Neural progenitor cell (in vitro differentiated cells): ENCODE data around the gene KLRG1. TPM values are rescaled to one million over a fixed set of nuclear protein-coding genes. Genes with fewer than 3 reads are reported as not detected.

ENCODE experiments used
- DNase-seq: peaks from one replicate; pipeline ENCODE4 v3.0.0-alpha.2; 2016; ENCODE audit warnings: low spot score
- H2AFZ ChIP-seq: fragments of 200-600 bp; sonication (generic); replicated peaks from 2 replicates; pipeline ENCODE4 v1.6.1; 2016; ENCODE audit warnings: antibody characterized with exemption
- H3F3A ChIP-seq: fragments of 200-600 bp; sonication (generic); 2 replicates; pipeline ENCODE4 v1.6.1; 2016; ENCODE audit warnings: antibody characterized with exemption, low read depth
- H3K27ac ChIP-seq: fragments of 200-600 bp; sonication (generic); 2 replicates; pipeline ENCODE4 v1.5.1; 2016; ENCODE audit warnings: mild to moderate bottlenecking
- H3K27me3 ChIP-seq: fragments of 200-600 bp; sonication (generic); 2 replicates; pipeline ENCODE4 v1.6.1; 2016; ENCODE audit warnings: mild to moderate bottlenecking, moderate library complexity
- H3K36me3 ChIP-seq: fragments of 200-600 bp; sonication (generic); 2 replicates; pipeline ENCODE4 v1.5.1; 2016
- H3K4me1 ChIP-seq: fragments of 200-600 bp; sonication (generic); 2 replicates; pipeline ENCODE4 v1.6.1; 2016; ENCODE audit warnings: mixed run types
- H3K4me2 ChIP-seq: fragments of 200-600 bp; sonication (generic); 2 replicates; pipeline ENCODE4 v1.6.1; 2016
- H3K4me3 ChIP-seq: fragments of 200-600 bp; sonication (generic); 2 replicates; pipeline ENCODE4 v1.5.1; 2016
- H3K79me2 ChIP-seq: fragments of 200-600 bp; sonication (generic); 2 replicates; pipeline ENCODE4 v1.6.1; 2016; ENCODE audit warnings: low read depth
- H3K9ac ChIP-seq: fragments of 200-600 bp; sonication (generic); 2 replicates; pipeline ENCODE4 v1.6.1; 2016
- H3K9me3 ChIP-seq: fragments of 200-600 bp; sonication (generic); 2 replicates; pipeline ENCODE4 v1.5.1; 2016; ENCODE audit warnings: low read depth
- H4K20me1 ChIP-seq: fragments of 200-600 bp; sonication (generic); 2 replicates; pipeline ENCODE4 v1.6.1; 2016; ENCODE audit warnings: low read depth
- H3K27ac Mint-ChIP-seq: 3 replicates; pipeline ENCODE4 v1.8.0; 2021; ENCODE audit warnings: mixed read lengths
- H3K27me3 Mint-ChIP-seq: 2 replicates; pipeline ENCODE4 v1.8.0; 2022; ENCODE audit warnings: low read depth, mild to moderate bottlenecking, inconsistent platforms, moderate library complexity, mixed read lengths; ENCODE audit not compliant: insufficient read depth
- H3K36me3 Mint-ChIP-seq: 3 replicates; pipeline ENCODE4 v1.8.0; 2021; ENCODE audit warnings: mixed read lengths
- H3K4me1 Mint-ChIP-seq: 3 replicates; pipeline ENCODE4 v1.8.0; 2021; ENCODE audit warnings: mixed read lengths
- H3K4me3 Mint-ChIP-seq: 3 replicates; pipeline ENCODE4 v1.8.0; 2021; ENCODE audit warnings: mild to moderate bottlenecking, moderate library complexity, mixed read lengths
- H3K9me3 Mint-ChIP-seq: 3 replicates; pipeline ENCODE4 v1.8.0; 2020; ENCODE audit warnings: mixed read lengths
- CTCF ChIP-seq: fragments of 200-600 bp; sonication (generic); IDR thresholded peaks from 2 replicates; pipeline ENCODE4 v1.5.1; 2017; ENCODE audit warnings: antibody characterized with exemption, mild to moderate bottlenecking
- EZH2 ChIP-seq: fragments of 200-600 bp; sonication (generic); IDR thresholded peaks from 2 replicates; pipeline ENCODE4 v1.6.1; 2017; ENCODE audit warnings: antibody characterized with exemption, mild to moderate bottlenecking, moderate library complexity
- EZH2phosphoT487 ChIP-seq: fragments of 200-600 bp; sonication (generic); IDR thresholded peaks from 2 replicates; pipeline ENCODE4 v1.6.1; 2017; ENCODE audit warnings: antibody characterized with exemption
- total RNA-seq: library from RNA; depleted of rRNA; stranded (reverse); fragments of >200 nt; gene quantifications from 2 replicates; pipeline ENCODE4 v1.2.3, GENCODE V29; 2015; ENCODE audit warnings: low replicate concordance

KLRG1 gene
- total RNA-seq, 1 donor from 2014 or later, result 26.9 TPM

- peaks cover 17% of the 10 kb centered on the region for H3K4me1 ChIP-seq
- H3K4me1 Mint-ChIP-seq, result peaks cover 9% of the 10 kb centered on the region
- TF ChIP-seq EZH2 (no peak), EZH2phosphoT487 (no peak), CTCF (no peak)
- no peak overlapping the region for H3K9ac ChIP-seq
- H3K27me3 Mint-ChIP-seq, result no peaks in the 10 kb centered on the region
- no peaks in the 10 kb centered on the region for H3K36me3 ChIP-seq
- H3F3A ChIP-seq, result peaks cover 20% of the 10 kb centered on the region
- H2AFZ ChIP-seq, result no peak overlapping the region
- no peak for DNase-seq
- H3K79me2 ChIP-seq, result peaks cover 36% of the 10 kb centered on the region
- no peak overlapping the region for H3K27ac Mint-ChIP-seq
- no peaks in the 10 kb centered on the region for H3K9me3 ChIP-seq
- no peak overlapping the region for H3K27ac ChIP-seq
- peaks cover 5% of the 10 kb centered on the region for H3K9me3 Mint-ChIP-seq
- H3K4me2 ChIP-seq, result no peak overlapping the region
- H3K4me3 Mint-ChIP-seq, result peak overlapping the region; percentile 21
- no peaks in the 10 kb centered on the region for H3K27me3 ChIP-seq
- peaks cover 25% of the 10 kb centered on the region for H4K20me1 ChIP-seq
- H3K4me3 ChIP-seq, result no peak overlapping the region
- peaks cover 11% of the 10 kb centered on the region for H3K36me3 Mint-ChIP-seq
Observed at GRCh38 chr12:8951744-8952143, 37.6 kb upstream of the KLRG1 start.

- H3K27me3 ChIP-seq, result no peaks in the 10 kb centered on the region
- Mint-ChIP-seq H3K4me3 (no peak overlapping the region), H3K9me3 (peaks cover 7% of the 10 kb centered on the region), H3K27ac (no peak overlapping the region), H3K36me3 (peaks cover 15% of the 10 kb centered on the region), H3K4me1 (no peaks in the 10 kb centered on the region), H3K27me3 (no peaks in the 10 kb centered on the region)
- H3K4me1 ChIP-seq, result peaks cover 6% of the 10 kb centered on the region
- H4K20me1 ChIP-seq, result peaks cover 3% of the 10 kb centered on the region
- H3K4me2 ChIP-seq, result no peak overlapping the region
- no peak overlapping the region for H2AFZ ChIP-seq
- DNase-seq, result no peak
- H3K27ac ChIP-seq, result no peak overlapping the region
- H3K9me3 ChIP-seq, result no peaks in the 10 kb centered on the region
- H3K36me3 ChIP-seq, result no peaks in the 10 kb centered on the region
- H3F3A ChIP-seq, result peaks cover 16% of the 10 kb centered on the region
- no peak for TF ChIP-seq CTCF
- TF ChIP-seq EZH2phosphoT487, result no peak
- no peak for TF ChIP-seq EZH2
- no peak overlapping the region for H3K4me3 ChIP-seq
- peaks cover 14% of the 10 kb centered on the region for H3K79me2 ChIP-seq
- no peak overlapping the region for H3K9ac ChIP-seq
Observed at GRCh38 chr12:8953773-8954402, 35.5 kb upstream of the KLRG1 start.

- Histone ChIP-seq H3K27ac (no peak overlapping the region), H3K9me3 (no peaks in the 10 kb centered on the region), H2AFZ (no peak overlapping the region), H3K4me3 (no peak overlapping the region), H3K79me2 (peaks cover 5% of the 10 kb centered on the region), H3F3A (no peaks in the 10 kb centered on the region), H3K9ac (no peak overlapping the region), H3K4me1 (no peaks in the 10 kb centered on the region), H3K4me2 (no peak overlapping the region), H4K20me1 (no peaks in the 10 kb centered on the region), H3K36me3 (no peaks in the 10 kb centered on the region), H3K27me3 (no peaks in the 10 kb centered on the region)
- no peak for DNase-seq
- Mint-ChIP-seq H3K4me1 (no peaks in the 10 kb centered on the region), H3K9me3 (peaks cover 7% of the 10 kb centered on the region), H3K36me3 (peaks cover 15% of the 10 kb centered on the region), H3K27me3 (no peaks in the 10 kb centered on the region), H3K4me3 (no peak overlapping the region), H3K27ac (no peak overlapping the region)
- TF ChIP-seq EZH2phosphoT487 (no peak), EZH2 (no peak), CTCF (no peak)
Observed at GRCh38 chr12:8956073-8956472, 33.3 kb upstream of the KLRG1 start.
